Activated CD8-positive, alpha-beta T cell treated with anti-CD3 and anti-CD28 coated beads for 36 hours (primary cell): Measurements from ENCODE around the gene LZTS3. TPM values are rescaled to one million over a fixed set of nuclear protein-coding genes. Genes with fewer than 3 reads are reported as not detected.
"Not testable (repeated sequence)": the region's sequence is repeated elsewhere in the genome, so short reads cannot be mapped to it uniquely, and the experiment has no call there.

Experiments
- ATAC-seq: fragments of 200-7000 bp; cut with Tn5 transposase; one replicate; pipeline ENCODE4 v1.10.0; 2021; ENCODE audit warnings: mild to moderate bottlenecking, moderate library complexity
- CTCF ChIA-PET: fragments of 350-600 bp; sonication (Branson Sonifier 250); formaldehyde crosslinking; loops from one replicate; lab custom pipeline; 2021; ENCODE audit warnings: antibody characterized with exemption; lab: Charles Lee
- POLR2A ChIA-PET: fragments of 350-600 bp; sonication (Branson Sonifier 250); formaldehyde crosslinking; loops from one replicate; lab custom pipeline; 2021; ENCODE audit warnings: antibody characterized with exemption; lab: Charles Lee
- DNase-seq: peaks from one replicate; pipeline ENCODE4 v3.0.0-alpha.2; 2020
- H3K27ac Mint-ChIP-seq: one replicate; pipeline ENCODE4 v1.8.0; 2021; ENCODE audit warnings: mild to moderate bottlenecking, mixed read lengths
- H3K27me3 Mint-ChIP-seq: one replicate; pipeline ENCODE4 v1.8.0; 2021; ENCODE audit warnings: mixed read lengths
- H3K36me3 Mint-ChIP-seq: one replicate; pipeline ENCODE4 v1.8.0; 2021; ENCODE audit warnings: low read depth, mixed read lengths
- H3K4me1 Mint-ChIP-seq: one replicate; pipeline ENCODE4 v1.8.0; 2021; ENCODE audit warnings: low read depth, mixed read lengths
- H3K4me3 Mint-ChIP-seq: one replicate; pipeline ENCODE4 v1.8.0; 2021; ENCODE audit warnings: mild to moderate bottlenecking, moderate library complexity, mixed read lengths
- H3K9me3 Mint-ChIP-seq: one replicate; pipeline ENCODE4 v1.8.0; 2021; ENCODE audit warnings: mixed read lengths
- CTCF ChIP-seq: fragments of 200-600 bp; IDR thresholded peaks from one replicate; pipeline ENCODE4 v1.8.0; 2022; ENCODE audit warnings: antibody characterized with exemption, mild to moderate bottlenecking
- intact Hi-C: fragments of 100-400 bp; cut with micrococcal nuclease; formaldehyde crosslinking; loops from one replicate; pipeline ENCODE4 v1.10.0; 2022
- total RNA-seq, 2 experiments: library from RNA; stranded (reverse); gene quantifications; one replicate each; pipeline ENCODE4 v1.2.3, GENCODE V29; 2021

Gene LZTS3
- total RNA-seq, 2 experiments from 2014 or later: 1.3 to 1.4 TPM

GRCh38 chr20:3188823-3189413, 15.6 kb upstream of the LZTS3 start:
- no peak for DNase-seq
- H3K9me3 Mint-ChIP-seq: no peaks in the 10 kb centered on the region
- intact Hi-C loops: no loop called here
- H3K27ac Mint-ChIP-seq: no peak overlapping the region
- no peak for TF ChIP-seq CTCF
- no peaks in the 10 kb centered on the region for H3K27me3 Mint-ChIP-seq
- ChIA-PET POLR2A (interaction anchor here (0.6 to 1.1 kb wide), 4 partner anchors 34 to 714 kb away, joined by 3 read pairs; no protein-coding TSS in a partner anchor), CTCF (no interaction called here)
- no peak overlapping the region for H3K4me3 Mint-ChIP-seq
- H3K4me1 Mint-ChIP-seq: no peaks in the 10 kb centered on the region
- no peak for ATAC-seq
- H3K36me3 Mint-ChIP-seq: peaks cover 27% of the 10 kb centered on the region

GRCh38 chr20:3187861-3188260, 14.5 kb upstream of the LZTS3 start:
- CTCF ChIA-PET, H3K9me3 Mint-ChIP-seq, DNase-seq, H3K27me3 Mint-ChIP-seq, H3K4me1 Mint-ChIP-seq, H3K4me3 Mint-ChIP-seq, intact Hi-C loops, ATAC-seq, H3K27ac Mint-ChIP-seq: not testable (repeated sequence)
- H3K36me3 Mint-ChIP-seq: peaks cover 24% of the 10 kb centered on the region
- POLR2A ChIA-PET: interaction anchor here (0.6 to 1.1 kb wide), 2 partner anchors 35 to 56 kb away, joined by 3 read pairs; no protein-coding TSS in a partner anchor

GRCh38 chr20:3183896-3184612, 10.7 kb upstream of the LZTS3 start:
- intact Hi-C loops: no loop called here
- no peak for TF ChIP-seq CTCF
- CTCF ChIA-PET: interaction anchor here (1.3 kb wide), 1 partner anchor 13 kb away, joined by 3 read pairs; no protein-coding TSS in a partner anchor
- ATAC-seq: no peak
- no peak for DNase-seq
- Mint-ChIP-seq H3K4me1 (no peaks in the 10 kb centered on the region), H3K36me3 (no peaks in the 10 kb centered on the region), H3K4me3 (no peak overlapping the region), H3K9me3 (no peaks in the 10 kb centered on the region), H3K27ac (no peak overlapping the region), H3K27me3 (no peaks in the 10 kb centered on the region)
- POLR2A ChIA-PET: interaction anchor here (0.6 kb wide), 1 partner anchor 492 kb away, joined by 3 read pairs; no protein-coding TSS in a partner anchor

- DNase-seq, intact Hi-C loops, ATAC-seq, POLR2A ChIA-PET, H3K27ac Mint-ChIP-seq, H3K27me3 Mint-ChIP-seq, H3K36me3 Mint-ChIP-seq, H3K9me3 Mint-ChIP-seq, H3K4me1 Mint-ChIP-seq, CTCF ChIA-PET, H3K4me3 Mint-ChIP-seq: not testable (repeated sequence)
Measured at GRCh38 chr20:3182429-3182828, 9.1 kb upstream of the LZTS3 start.

GRCh38 chr20:3181270-3181669, 7.9 kb upstream of the LZTS3 start:
- Mint-ChIP-seq H3K9me3 (no peaks in the 10 kb centered on the region), H3K4me1 (no peaks in the 10 kb centered on the region), H3K27ac (no peak overlapping the region), H3K36me3 (no peaks in the 10 kb centered on the region), H3K27me3 (no peaks in the 10 kb centered on the region), H3K4me3 (no peak overlapping the region)
- intact Hi-C loops: no loop called here
- ChIA-PET CTCF (no interaction called here), POLR2A (interaction anchor here (1.1 kb wide), 2 partner anchors 14 to 18 kb away, joined by 3 read pairs; no protein-coding TSS in a partner anchor)
- TF ChIP-seq CTCF: no peak
- ATAC-seq (no peak), DNase-seq (no peak)

GRCh38 chr20:3180319-3180718, 7.0 kb upstream of the LZTS3 start:
- H3K4me1 Mint-ChIP-seq: peaks cover 2% of the 10 kb centered on the region
- no peak for DNase-seq
- no peak for TF ChIP-seq CTCF
- no peak for ATAC-seq
- H3K36me3 Mint-ChIP-seq: no peaks in the 10 kb centered on the region
- POLR2A ChIA-PET: interaction anchor here (1.1 kb wide), 1 partner anchor 17 kb away, joined by 3 read pairs; no protein-coding TSS in a partner anchor
- peaks cover 2% of the 10 kb centered on the region for H3K27me3 Mint-ChIP-seq
- no peak overlapping the region for H3K27ac Mint-ChIP-seq
- intact Hi-C loops: no loop called here
- CTCF ChIA-PET: interaction anchor here (1.9 kb wide), 1 partner anchor 21 kb away, joined by 4 read pairs; the partner anchor contains the start of genes FASTKD5 and UBOX5
- no peak overlapping the region for H3K4me3 Mint-ChIP-seq
- no peaks in the 10 kb centered on the region for H3K9me3 Mint-ChIP-seq
